Activated CD4-positive, alpha-beta T cell treated with anti-CD3 and anti-CD28 coated beads for 24 hours (primary cell): ENCODE measurements around the gene PTPRCAP.

Experiments used
- DNase-seq, 2 donors: peaks; one replicate each; pipeline ENCODE4 v3.0.0-alpha.2; 2020; ENCODE audit warnings: low read depth in 2 of 2

Gene PTPRCAP

DNA sequence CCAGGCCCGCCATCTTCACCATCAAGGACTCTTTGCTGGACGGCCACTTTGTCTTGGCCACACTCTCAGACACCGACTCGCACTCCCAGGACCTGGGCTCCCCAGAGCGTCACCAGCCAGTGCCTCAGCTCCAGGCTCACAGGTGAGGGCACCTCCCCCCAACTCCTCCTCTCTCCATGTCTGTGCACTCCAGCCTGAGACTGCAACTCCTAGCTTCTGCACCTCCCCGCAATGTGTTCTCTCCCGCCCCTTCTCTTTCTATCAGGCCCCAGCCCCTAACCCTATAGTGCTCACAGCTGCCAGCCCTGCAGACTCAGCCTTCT, 41.3 kb downstream of the PTPRCAP start:
- no peak for DNase-seq

DNA sequence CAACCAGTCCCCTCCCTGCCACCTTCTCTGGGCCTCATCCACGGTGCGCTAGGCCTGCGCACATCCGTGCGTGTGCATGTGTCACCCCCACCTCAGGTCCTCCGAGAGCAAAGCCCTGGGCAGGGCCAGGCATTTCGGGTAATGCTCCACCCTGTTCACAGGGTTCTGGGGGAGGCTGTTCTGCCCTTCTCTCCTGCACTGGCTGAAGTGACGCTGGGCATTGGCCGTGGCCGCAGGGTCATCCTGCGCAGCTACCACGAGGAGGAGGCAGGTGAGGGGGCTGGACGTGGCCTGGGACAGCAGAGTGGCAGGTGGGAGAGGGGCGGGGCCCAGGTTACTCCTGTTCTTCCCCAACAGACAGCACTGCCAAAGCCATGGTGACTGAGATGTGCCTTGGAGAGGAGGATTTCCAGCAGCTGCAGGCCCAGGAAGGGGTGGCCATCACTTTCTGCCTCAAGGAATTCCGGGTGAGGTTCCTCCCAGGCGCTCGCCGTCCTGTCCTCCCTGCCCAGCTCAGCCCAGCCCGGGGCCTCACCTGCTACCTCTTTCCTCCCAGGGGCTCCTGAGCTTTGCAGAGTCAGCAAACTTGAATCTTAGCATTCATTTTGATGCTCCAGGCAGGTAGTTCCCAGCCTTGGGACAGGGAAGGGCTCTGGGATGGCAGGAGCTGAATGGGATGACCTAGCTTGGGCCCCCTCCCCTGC, 41.8 kb downstream of the PTPRCAP start:
- no peak for DNase-seq

DNA sequence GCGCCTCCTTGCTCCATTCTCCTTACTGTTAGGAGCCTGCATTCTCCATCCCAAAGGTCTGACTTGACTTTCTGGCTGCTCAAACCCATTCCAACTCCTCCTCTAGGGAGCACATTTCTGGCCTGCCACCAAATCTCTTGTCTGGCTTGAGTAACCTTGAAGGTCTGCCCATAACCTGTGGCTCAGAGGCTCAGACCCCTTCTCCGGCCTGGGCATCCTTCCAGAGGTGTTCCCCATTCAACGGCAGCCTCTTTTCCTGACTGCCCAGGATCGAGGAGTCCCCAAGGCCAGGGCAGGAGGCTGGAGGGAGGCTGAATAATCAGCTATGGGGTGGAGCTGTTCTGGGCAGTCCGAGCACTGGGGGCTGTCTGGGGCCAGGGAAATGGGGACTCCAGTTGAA, 43.5 kb downstream of the PTPRCAP start:
- no peak for DNase-seq

- DNase-seq = no peak
These were observed 44.0 kb downstream of the PTPRCAP start for GRCh38 chr11:67393437-67393836.

DNA sequence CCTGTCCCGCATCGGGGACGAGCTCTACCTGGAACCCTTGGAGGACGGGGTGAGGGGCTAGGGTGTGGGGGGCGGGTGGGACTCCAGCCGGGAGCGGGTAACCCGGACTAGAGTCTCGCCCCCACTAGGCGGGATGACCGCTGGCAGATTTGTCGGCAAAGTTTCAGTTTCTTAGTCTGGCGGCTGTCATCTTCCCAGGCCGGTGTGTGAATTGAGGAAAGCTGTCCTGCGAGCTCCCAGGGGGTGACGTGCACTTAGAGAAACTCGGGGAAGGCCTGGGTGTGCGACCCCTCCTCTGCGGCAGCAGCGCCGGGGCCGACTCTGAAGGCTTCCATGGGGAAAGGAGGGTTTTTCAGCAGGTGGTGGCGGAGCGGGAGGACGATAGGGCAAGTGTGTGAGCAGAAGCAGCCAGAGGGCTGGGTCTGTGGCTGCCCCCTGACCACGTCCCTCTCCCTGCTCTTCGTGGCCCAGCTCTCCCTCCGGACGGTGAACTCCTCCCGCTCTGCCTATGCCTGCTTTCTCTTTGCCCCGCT, 45.2 kb downstream of the PTPRCAP start:
- no peak for DNase-seq

DNA sequence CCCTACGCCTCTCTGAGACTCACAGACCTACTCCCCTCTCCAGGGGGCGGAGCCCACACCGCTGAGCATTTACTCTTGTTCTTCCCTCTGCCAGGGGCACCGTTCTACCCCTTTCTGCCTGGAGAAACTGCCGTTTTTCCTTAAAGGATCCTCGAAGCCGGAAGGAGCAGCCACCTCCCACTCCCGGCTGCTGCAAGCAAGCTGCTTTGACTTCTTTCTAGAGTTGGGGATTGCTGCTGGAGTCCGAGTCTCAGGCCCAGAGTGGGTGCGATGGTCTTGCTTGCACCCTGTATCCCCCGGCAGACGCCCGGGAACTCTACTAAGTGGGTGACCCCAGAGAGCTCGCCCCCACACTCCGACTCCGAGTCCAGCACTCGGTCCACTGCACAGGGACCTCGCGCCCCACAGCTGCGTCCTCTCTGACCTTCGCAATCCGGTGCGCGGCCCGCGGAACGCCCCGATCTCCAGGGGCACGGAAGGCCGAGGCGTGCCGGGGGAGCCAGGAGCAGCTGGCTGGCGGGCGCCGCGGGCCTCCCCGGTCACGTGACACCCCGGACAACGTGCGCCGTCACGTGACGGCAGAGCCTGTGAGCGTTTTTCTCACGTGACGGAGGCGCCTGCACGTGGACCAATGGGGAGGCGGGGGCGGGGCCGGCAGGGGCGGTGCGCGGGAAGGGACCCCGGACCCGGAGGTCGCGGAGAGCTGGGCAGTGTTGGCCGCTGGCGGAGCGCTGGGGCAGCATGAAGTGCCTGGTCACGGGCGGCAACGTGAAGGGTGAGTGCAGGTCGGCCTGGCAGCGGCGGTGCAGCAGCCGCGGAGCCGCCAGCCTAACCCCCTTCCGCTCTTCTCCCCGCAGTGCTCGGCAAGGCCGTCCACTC, 45.9 kb downstream of the PTPRCAP start, which contains the start of gene RAD9A:
Gene RAD9A, plus strand, starts transcription at position 683 of the 879 bp plus-strand sequence. Its CDS starts 59 bp downstream, at position 742.
- peak; percentile 88 to 91 for DNase-seq

DNA sequence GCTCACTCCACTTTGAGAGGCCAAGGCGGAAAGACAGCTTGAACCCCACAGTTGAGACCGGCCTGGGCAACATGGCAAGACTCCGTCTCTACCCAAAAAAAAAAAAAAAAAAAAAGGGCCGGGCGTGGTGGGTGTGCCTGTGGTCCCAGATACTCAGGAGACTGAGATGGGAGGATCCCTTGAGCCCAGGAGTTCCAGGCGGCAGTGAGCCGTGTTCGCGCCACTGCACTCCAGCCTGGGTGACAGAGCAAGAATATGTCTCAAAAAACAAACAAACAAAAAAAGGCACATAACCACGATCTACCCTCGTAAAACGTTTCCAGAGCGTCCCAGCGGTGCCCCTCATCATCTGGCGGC, 46.6 kb downstream of the PTPRCAP start:
- no peak for DNase-seq

DNA sequence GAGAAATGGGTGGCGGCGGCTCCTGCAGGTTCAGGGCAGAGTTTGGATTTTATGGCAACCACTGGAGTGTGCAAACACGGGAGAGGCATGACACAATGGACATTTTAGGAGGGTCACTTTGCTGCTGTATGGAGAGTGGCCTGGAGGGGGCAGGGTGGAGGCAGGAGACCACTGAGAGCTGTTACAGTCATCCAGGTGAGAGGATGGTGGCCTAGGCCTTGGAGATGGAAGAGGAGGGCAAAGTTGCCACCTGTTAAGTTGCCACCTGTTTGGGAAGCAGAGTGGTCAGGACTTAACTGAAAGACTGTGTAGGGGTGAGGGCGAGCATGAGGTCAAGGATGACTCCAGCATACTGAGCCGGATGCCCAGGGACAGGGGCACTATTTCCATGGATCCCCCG, 48.0 kb downstream of the PTPRCAP start:
- no peak for DNase-seq

- no peak for DNase-seq
These were observed 50.0 kb downstream of the PTPRCAP start for GRCh38 chr11:67387518-67387917.

DNA sequence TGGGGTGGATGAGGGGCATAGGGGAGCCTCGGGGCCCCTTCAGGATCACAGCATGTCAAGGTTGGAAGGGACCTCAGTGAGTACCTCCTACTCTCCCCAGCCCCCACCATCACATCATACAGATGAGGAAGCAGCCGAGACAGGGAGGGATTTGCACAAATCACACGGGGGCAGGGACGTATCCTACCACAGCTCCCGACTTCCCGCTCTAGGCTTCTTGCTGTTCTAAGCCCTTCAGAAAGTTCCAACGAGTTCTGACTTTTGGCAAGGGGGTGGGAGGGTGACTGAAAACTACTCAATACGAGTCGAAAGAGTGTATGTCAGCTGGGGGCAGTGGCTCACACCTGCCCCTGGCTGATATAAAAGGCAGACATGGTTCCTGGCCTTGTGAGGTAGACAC, 50.4 kb downstream of the PTPRCAP start:
- no peak for DNase-seq
